Measurements from ENCODE around the gene U2AF2. TPM values are rescaled to one million over a fixed set of nuclear protein-coding genes. Genes with fewer than 3 reads are reported as not detected.

U2AF2 gene
- total RNA-seq, 1 donor from 2014 or later = 275 TPM

DNA sequence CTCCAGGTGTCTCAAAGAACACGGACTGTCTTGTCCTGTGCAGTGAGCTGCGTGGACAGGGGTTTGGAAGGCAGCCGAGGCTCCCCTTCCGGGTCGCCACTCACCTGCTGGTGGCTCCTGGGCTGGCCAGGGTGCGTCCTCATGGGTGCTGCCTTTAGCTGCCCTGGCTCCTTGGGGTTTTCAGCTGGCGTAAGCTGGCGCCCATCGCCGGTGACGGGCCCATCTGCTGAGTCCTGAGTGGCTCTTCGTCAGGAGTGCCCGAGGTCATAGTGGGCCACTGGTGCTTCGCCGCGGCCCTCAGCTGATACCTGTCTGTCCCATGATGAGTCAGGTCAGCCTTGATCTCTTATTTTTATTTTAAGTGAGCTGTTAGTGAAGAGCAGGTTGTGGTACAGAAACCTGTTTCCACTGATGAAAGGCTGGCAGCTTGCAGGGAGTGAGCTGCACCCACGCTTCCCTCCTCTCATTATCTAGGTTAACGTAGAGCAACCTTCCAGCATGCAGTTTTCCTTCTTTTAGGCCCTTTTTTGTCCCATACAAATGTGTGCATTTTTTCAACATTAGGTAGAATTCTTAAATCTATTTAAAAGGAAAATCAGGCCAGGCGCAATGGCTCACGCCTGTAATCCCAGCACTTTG is 38.6 kb downstream of the U2AF2 start:
- DNase-seq (ENCODE audit: low spot score, unreplicated experiment) = no peak
- H3K27me3 Mint-ChIP-seq = no peaks in the 10 kb centered on the region
- H3K4me1 Mint-ChIP-seq (ENCODE audit: low read depth) = no peaks in the 10 kb centered on the region
- peaks cover 9% of the 10 kb centered on the region for H3K36me3 Mint-ChIP-seq (ENCODE audit: insufficient read depth)
- no peak overlapping the region for H3K4me3 Mint-ChIP-seq (ENCODE audit: low read depth)
- TF ChIP-seq, protein P1, sequence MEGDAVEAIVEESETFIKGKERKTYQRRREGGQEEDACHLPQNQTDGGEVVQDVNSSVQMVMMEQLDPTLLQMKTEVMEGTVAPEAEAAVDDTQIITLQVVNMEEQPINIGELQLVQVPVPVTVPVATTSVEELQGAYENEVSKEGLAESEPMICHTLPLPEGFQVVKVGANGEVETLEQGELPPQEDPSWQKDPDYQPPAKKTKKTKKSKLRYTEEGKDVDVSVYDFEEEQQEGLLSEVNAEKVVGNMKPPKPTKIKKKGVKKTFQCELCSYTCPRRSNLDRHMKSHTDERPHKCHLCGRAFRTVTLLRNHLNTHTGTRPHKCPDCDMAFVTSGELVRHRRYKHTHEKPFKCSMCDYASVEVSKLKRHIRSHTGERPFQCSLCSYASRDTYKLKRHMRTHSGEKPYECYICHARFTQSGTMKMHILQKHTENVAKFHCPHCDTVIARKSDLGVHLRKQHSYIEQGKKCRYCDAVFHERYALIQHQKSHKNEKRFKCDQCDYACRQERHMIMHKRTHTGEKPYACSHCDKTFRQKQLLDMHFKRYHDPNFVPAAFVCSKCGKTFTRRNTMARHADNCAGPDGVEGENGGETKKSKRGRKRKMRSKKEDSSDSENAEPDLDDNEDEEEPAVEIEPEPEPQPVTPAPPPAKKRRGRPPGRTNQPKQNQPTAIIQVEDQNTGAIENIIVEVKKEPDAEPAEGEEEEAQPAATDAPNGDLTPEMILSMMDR (IDR thresholded peaks at IDR 0.05; ENCODE audit: unreplicated experiment) = no peak
- H3K9me3 Mint-ChIP-seq (ENCODE audit: low read depth) = no peaks in the 10 kb centered on the region
- no peak overlapping the region for H3K27ac Mint-ChIP-seq

DNA sequence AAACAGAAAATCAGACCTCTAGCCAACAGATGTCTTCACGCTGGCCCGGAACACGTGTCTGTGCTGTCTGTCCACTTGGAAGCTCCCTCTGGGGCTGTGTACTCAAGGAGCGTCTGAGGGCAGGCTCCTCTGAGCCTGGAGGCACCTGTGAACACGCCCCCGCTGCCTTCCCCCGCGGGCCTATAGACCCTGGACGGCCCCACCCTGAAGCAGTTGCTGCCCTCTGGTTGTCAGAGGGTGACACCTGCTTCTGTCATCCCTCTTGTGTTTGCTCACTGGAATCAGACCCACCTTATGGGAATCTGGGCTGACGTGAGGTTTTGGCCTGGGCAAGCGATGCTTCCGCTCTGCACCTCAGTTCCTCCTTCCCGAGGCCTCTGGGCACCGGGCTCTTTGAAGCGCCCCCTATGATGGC is 39.4 kb downstream of the U2AF2 start:
- Mint-ChIP-seq H3K36me3 (ENCODE audit: insufficient read depth) (peaks cover 11% of the 10 kb centered on the region), H3K27ac (no peak overlapping the region), H3K27me3 (no peaks in the 10 kb centered on the region), H3K9me3 (ENCODE audit: low read depth) (no peaks in the 10 kb centered on the region), H3K4me3 (ENCODE audit: low read depth) (no peak overlapping the region), H3K4me1 (ENCODE audit: low read depth) (no peaks in the 10 kb centered on the region)
- no peak for DNase-seq (ENCODE audit: low spot score, unreplicated experiment)
- TF ChIP-seq, protein P1 (IDR thresholded peaks at IDR 0.05; ENCODE audit: unreplicated experiment) = no peak

DNA sequence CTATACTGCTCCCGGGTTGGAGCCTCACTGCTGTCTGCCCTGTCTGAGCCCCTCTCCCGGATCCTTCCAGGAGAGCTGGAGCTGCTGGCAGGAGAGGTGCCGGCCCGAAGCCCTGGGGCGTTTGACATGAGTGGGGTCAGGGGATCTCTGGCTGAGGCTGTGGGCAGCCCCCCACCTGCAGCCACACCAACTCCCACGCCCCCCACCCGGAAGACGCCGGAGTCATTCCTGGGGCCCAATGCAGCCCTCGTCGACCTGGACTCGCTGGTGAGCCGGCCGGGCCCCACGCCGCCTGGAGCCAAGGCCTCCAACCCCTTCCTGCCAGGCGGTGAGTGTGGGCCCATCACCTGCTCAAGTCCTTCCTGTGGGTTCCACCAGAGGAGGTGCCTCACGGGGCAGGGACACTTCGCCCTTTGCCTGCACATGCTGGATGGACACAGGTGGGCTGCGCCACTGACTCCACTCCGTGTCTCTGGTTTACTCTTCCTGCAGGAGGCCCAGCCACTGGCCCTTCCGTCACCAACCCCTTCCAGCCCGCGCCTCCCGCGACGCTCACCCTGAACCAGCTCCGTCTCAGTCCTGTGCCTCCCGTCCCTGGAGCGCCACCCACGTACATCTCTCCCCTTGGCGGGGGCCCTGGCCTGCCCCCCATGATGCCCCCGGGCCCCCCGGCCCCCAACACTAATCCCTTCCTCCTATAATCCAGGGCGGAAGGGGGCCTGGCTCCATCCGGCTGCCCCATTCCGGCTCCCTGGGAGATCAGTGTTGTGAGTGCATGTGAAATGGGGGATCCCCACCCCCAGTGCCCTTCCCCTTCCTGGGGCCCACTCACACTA is 40.0 kb downstream of the U2AF2 start:
- no peaks in the 10 kb centered on the region for H3K4me1 Mint-ChIP-seq (ENCODE audit: low read depth)
- TF ChIP-seq, protein P1 (IDR thresholded peaks at IDR 0.05; ENCODE audit: unreplicated experiment) = no peak
- peaks cover 12% of the 10 kb centered on the region for H3K36me3 Mint-ChIP-seq (ENCODE audit: insufficient read depth)
- H3K4me3 Mint-ChIP-seq (ENCODE audit: low read depth) = no peak overlapping the region
- no peak for DNase-seq (ENCODE audit: low spot score, unreplicated experiment)
- H3K9me3 Mint-ChIP-seq (ENCODE audit: low read depth) = no peaks in the 10 kb centered on the region
- no peak overlapping the region for H3K27ac Mint-ChIP-seq
- H3K27me3 Mint-ChIP-seq = no peaks in the 10 kb centered on the region

GRCh38 chr19:55695511-55696290 is 40.9 kb downstream of the U2AF2 start:
- Mint-ChIP-seq H3K9me3 (ENCODE audit: low read depth) (no peaks in the 10 kb centered on the region), H3K36me3 (ENCODE audit: insufficient read depth) (peaks cover 17% of the 10 kb centered on the region), H3K4me1 (ENCODE audit: low read depth) (no peaks in the 10 kb centered on the region), H3K27ac (peak overlapping the region; percentile 56), H3K27me3 (no peaks in the 10 kb centered on the region), H3K4me3 (ENCODE audit: low read depth) (no peak overlapping the region)
- TF ChIP-seq, protein P1 (IDR thresholded peaks at IDR 0.05; ENCODE audit: unreplicated experiment) = no peak
- no peak for DNase-seq (ENCODE audit: low spot score, unreplicated experiment)

All from progenitor cell of endocrine pancreas (in vitro differentiated cells).